HG03354 (cell line): ENCODE results near the gene CNN2.

Experiments used
- ATAC-seq: cut with Tn5 transposase; IDR thresholded peaks from one replicate; pipeline ENCODE4 v1.9.1; 2021; ENCODE audit warnings: mild to moderate bottlenecking; ENCODE audit not compliant: unreplicated experiment, poor library complexity, severe bottlenecking

CNN2 gene

GRCh38 chr19:1060689-1061088 is 34.3 kb downstream of the CNN2 start:
- no peak for ATAC-seq

- ATAC-seq, result no peak
These were observed 35.6 kb downstream of the CNN2 start for GRCh38 chr19:1061987-1062386.

DNA sequence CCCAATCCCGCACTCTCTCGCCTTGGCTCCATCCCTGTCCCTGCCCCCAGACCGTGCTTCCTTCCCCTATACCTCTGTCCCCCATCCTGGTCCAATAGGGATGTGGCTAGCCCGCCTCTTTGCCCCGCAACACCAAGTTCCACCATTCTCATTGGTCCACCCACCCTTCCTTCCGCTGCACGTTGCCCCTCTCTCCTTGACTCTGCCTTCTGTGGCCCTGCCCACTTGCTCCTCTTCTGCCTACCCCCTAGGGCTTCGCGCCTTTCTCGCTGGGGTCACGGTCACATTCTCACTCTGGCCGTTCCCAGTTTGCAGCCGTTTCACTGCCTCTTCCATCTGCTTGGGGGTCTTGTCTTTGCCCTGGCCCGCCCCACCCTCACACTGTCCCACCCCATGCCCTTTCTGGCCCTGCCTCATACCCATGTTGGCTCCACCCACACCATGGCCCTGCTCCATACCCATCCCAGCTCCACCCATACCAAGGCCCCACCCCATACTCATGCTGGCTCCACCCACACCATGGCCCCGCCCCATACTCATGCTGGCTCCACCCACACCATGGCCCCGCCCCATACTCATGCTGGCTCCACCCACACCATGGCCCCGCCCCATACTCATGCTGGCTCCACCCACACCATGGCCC is 36.1 kb downstream of the CNN2 start:
- ATAC-seq, result no peak

GRCh38 chr19:1063030-1063908 is 36.9 kb downstream of the CNN2 start:
- no peak for ATAC-seq

- ATAC-seq, result no peak
These were observed 37.7 kb downstream of the CNN2 start for GRCh38 chr19:1063909-1064660.

DNA sequence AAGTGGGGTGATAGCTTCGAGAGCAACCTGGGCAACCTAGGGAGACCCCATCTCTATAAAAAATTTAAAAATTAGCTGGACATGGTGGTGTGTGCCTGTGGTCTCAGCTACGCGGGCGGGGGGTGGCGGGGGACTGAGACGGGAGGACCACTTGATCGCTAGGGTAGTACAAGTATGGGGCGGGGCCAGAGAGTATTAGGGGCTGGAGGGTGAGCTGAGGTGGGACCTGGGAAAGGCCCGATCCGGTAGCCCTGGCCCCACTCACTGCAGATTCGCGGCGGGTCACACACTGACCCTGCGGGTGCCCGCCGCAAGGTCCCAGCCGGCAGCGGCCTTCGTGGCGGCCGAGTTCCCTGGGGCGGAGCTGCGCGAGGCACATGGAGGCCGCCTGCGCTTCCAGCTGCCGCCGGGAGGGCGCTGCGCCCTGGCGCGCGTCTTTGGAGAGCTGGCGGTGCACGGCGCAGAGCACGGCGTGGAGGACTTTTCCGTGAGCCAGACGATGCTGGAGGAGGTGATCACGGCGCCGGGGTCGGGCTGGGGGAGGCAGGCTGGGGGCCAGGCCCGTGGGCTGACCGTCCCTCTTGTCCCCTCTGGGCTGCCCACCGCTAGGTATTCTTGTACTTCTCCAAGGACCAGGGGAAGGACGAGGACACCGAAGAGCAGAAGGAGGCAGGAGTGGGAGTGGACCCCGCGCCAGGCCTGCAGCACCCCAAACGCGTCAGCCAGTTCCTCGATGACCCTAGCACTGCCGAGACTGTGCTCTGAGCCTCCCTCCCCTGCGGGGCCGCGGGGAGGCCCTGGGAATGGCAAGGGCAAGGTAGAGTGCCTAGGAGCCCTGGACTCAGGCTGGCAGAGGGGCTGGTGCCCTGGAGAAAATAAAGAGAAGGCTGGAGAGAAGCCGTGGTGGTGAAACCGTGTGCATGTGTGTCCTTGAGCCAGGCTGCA is 38.5 kb downstream of the CNN2 start:
- no peak for ATAC-seq

DNA sequence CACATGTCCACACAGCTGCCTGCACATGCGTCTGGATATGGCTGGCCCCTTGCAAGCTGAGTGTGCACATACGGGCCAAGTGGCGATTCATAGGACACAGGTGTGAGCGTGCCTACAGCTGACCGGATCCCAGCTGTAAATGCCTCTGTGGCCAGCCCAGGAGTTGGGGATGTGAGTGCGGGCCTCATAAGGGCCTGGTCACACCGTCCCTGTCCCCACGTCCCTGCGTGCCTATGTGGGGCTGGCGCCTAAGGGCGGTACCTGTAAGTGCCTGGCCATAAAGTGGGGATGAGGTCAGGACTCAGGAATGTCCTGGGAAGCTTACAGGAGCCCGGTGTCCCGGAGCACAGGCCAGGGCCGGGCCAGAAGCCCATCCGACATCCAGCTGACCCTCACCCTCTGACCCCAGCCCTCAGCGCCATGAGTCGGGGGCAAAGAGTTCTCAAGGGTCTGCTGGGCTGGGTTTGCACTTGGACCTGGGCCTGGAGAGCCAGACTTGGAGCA is 39.2 kb downstream of the CNN2 start:
- ATAC-seq, result no peak

- no peak for ATAC-seq
These were observed 39.9 kb downstream of the CNN2 start for GRCh38 chr19:1066251-1066747.

GRCh38 chr19:1066748-1067340 is 40.4 kb downstream of the CNN2 start, which contains the start of gene ARHGAP45:
Gene ARHGAP45 (plus strand): TSS chr19:1067167. CDS start chr19:1067406, 239 bp downstream.
- peak; percentile 34 for ATAC-seq

DNA sequence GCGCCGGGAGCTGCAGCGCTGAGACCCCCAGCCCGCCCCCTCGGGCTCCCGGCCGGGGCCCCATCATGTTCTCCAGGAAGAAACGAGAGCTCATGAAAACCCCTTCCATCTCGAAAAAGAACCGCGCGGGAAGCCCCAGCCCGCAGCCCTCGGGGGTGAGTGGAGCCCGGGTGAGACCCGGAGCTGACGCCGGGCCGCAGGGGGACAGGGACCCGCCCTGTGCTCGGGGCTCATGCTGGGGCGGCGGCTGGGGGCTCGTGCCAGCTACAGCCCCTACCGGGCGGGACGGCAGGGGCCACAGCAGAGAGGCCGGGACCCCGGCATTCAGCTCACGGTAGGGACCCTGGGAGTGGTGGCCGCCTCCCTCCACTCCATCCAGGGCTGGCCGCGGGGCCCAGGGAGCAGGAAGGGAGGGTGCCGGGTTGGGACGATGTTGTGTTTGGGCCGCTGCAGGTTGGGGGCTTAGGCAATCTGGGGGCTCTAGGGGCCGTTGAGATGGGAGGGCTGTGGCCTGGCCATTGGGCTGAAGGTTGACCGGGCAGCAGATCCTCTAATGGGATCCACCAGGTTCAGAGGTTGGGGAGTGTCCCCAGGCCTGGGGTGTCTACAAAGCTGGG is 41.0 kb downstream of the CNN2 start:
- ATAC-seq, result peak; percentile 36

DNA sequence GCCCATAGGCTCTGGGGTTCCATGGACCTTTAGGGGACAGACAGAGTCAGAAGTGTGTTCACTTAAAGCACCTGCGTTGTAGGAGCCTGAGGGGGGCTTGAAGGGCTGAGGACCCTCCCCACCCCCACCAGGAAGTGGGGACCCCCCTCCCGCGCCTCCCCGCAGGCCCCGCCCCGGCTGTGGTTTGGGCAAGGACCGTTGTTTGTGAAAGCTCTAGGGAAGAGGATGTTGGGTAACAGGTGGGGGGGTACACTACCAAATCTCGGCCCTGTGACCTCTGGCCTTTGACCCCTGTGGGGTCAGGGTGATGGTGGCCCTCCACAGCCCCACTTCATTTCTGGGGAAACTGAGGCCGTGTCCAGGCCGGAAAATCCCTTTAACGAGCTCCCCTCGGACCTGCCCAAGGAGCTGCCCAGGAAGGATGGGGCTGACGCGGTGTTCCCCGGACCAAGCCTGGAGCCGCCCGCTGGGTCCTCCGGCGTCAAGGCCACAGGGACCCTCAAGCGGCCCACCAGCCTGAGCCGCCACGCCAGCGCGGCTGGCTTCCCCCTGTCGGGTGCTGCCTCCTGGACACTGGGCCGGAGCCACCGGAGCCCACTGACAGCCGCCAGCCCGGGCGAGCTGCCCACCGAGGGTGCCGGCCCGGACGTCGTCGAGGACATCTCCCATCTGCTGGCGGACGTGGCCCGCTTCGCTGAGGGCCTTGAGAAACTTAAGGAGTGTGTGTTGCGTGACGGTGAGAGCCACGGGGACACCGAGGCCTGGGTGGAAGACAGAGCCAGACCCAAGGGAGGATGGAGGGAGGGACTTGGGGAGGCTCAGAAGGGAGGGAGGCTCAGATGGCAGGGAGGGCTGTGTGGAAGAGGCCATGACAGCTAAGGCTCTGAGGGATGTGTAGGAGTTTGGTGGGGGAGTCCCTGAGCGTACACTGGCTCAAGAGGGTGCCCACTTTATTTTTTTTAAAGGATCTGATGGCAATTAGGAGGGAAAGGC is 41.9 kb downstream of the CNN2 start:
- ATAC-seq, result no peak

GRCh38 chr19:1069009-1069779 is 42.8 kb downstream of the CNN2 start:
- no peak for ATAC-seq

- no peak for ATAC-seq
These were observed 44.1 kb downstream of the CNN2 start for GRCh38 chr19:1070576-1070930.

- no peak for ATAC-seq
These were observed 44.8 kb downstream of the CNN2 start for GRCh38 chr19:1070931-1071791.

- no peak for ATAC-seq
These were observed 46.1 kb downstream of the CNN2 start for GRCh38 chr19:1072371-1073015.
